ENCODE results near the gene ZNF385B.

DNA sequence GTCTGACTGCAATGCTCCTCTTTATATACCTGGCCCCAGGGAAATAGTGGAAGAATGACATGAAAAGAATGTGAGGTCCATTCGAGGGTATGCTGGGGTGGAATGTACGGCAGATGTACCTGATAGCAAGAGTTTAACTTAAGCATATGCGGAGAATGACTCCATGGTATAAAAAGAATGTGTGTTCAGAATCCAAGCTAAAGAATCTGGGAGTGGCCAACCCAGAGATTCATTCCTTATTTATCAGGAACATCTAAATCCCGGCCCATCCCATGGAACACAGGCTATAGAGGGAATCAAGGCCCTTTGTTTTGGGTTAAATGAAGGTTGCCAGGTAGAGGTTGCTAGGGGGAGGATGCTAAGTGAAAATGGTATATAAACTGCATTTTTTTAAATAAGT lies 150.0 kb downstream of the ZNF385B start:
- TF ChIP-seq, protein P1, sequence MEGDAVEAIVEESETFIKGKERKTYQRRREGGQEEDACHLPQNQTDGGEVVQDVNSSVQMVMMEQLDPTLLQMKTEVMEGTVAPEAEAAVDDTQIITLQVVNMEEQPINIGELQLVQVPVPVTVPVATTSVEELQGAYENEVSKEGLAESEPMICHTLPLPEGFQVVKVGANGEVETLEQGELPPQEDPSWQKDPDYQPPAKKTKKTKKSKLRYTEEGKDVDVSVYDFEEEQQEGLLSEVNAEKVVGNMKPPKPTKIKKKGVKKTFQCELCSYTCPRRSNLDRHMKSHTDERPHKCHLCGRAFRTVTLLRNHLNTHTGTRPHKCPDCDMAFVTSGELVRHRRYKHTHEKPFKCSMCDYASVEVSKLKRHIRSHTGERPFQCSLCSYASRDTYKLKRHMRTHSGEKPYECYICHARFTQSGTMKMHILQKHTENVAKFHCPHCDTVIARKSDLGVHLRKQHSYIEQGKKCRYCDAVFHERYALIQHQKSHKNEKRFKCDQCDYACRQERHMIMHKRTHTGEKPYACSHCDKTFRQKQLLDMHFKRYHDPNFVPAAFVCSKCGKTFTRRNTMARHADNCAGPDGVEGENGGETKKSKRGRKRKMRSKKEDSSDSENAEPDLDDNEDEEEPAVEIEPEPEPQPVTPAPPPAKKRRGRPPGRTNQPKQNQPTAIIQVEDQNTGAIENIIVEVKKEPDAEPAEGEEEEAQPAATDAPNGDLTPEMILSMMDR (IDR thresholded peaks at IDR 0.05) = no peak
- TF ChIP-seq EZH2 (IDR thresholded peaks at IDR 0.05) (no peak), EZH2phosphoT487 (IDR thresholded peaks at IDR 0.05) (no peak)

Data from neural progenitor cell (in vitro differentiated cells).